Measurements from ENCODE around the gene EHF. TPM values are rescaled to one million over a fixed set of nuclear protein-coding genes. Genes with fewer than 3 reads are reported as not detected.

The EHF gene
- total and polyA plus RNA-seq, 2 experiments from 2014 or later: not detected

DNA sequence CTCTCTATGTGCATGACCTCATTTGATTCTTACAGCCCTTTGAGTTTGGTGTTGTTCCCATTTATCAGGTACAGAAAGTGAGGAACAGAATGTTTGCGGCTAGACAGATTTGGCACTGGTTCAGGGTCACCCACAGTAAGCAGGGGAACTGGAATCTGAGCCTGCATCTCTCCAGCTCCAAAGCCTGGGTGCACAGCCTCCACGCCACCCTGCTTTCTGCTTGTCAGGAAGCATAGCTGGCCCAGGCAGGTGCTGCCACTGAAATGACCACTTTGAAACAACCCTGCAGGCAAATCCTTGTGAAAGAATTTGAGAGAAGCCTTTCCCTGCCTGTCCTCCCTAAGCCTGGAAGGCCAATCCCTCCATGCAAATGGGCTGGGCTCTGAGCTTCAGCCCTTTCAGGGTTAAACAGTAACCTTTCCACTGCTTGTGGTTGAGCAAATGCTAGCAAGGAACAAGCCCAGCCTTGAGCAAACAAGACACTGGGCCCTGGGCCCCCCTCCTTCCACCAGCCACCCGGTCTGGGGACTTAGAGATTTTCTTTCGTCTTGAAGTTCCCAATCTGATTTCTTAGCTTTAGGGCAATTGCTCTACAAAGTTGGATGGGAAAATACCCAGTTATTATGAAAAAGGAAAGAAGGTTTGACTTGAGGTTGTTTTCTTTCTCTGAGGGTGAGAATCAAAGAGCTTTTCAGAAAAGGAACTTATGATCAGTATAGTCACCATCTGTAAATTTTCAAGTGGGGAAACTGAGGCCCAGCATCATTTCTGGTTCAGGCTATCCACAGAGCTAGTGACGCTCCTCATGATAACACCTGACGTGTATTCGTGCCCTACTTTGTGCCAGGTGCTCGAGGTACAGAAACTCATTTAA lies 19.4 kb downstream of the EHF start:
- TF ChIP-seq EZH2phosphoT487 (IDR thresholded peaks at IDR 0.05; ENCODE audit: insufficient read depth, low read depth) (no peak), EZH2 (IDR thresholded peaks at IDR 0.05; ENCODE audit: insufficient read depth, poor library complexity, severe bottlenecking) (no peak)
- no peak for DNase-seq
- Histone ChIP-seq H3K9me2 (ENCODE audit: insufficient read depth) (no peaks in the 10 kb centered on the region), H3K4me2 (ENCODE audit: unreplicated experiment) (no peak overlapping the region), H3K9ac (no peak overlapping the region), H3K79me2 (ENCODE audit: insufficient read depth) (no peaks in the 10 kb centered on the region), H2AFZ (no peak overlapping the region), H4K20me1 (ENCODE audit: insufficient read depth) (no peaks in the 10 kb centered on the region), H3K36me3 (ENCODE audit: low read depth) (no peaks in the 10 kb centered on the region), H3F3A (ENCODE audit: insufficient read depth) (no peaks in the 10 kb centered on the region), H3K27me3 (replicated peaks; ENCODE audit: insufficient read depth) (peaks cover 3% of the 10 kb centered on the region; the same call in 1 of the 2 replicates), H3K4me3 (no peak overlapping the region), H3K4me1 (ENCODE audit: insufficient read depth) (no peaks in the 10 kb centered on the region), H3K9me3 (ENCODE audit: low read depth) (no peaks in the 10 kb centered on the region), H3K27ac (no peak overlapping the region)
- in situ Hi-C loops (cut with MboI): no loop called here
- 91 to 94% methylated on average over 8 of the region's 8 CpGs for WGBS, 2 experiments (ENCODE audit: low coverage in 1 of 2, low lambda C conversion rate in 2 of 2, missing lambda C conversion rate in 2 of 2)

DNA sequence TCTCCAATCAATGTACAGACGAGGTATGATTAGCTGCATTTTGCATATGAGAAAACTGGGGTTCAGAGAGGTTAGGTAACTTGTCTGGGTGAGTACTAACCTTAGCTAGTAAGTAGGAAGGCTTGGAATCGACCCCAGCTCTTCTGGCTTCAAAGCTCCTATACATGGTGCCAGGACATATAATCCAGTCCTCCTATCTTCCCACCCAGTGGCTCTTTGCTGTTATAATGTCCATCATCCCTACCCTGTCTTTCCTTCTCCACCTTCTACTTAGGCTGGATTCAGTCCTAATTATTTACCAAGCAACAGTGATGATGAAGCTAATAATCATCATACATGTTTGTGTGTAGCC lies 20.0 kb downstream of the EHF start:
- no peaks in the 10 kb centered on the region for H3K79me2 ChIP-seq (ENCODE audit: insufficient read depth)
- H3K4me3 ChIP-seq: no peak overlapping the region
- no peaks in the 10 kb centered on the region for H3F3A ChIP-seq (ENCODE audit: insufficient read depth)
- H3K9me2 ChIP-seq (ENCODE audit: insufficient read depth): no peaks in the 10 kb centered on the region
- DNase-seq: no peak
- H3K27ac ChIP-seq: no peak overlapping the region
- H4K20me1 ChIP-seq (ENCODE audit: insufficient read depth): no peaks in the 10 kb centered on the region
- no peak overlapping the region for H3K9ac ChIP-seq
- no peaks in the 10 kb centered on the region for H3K4me1 ChIP-seq (ENCODE audit: insufficient read depth)
- no peaks in the 10 kb centered on the region for H3K36me3 ChIP-seq (ENCODE audit: low read depth)
- H3K27me3 ChIP-seq (replicated peaks; ENCODE audit: insufficient read depth): peaks cover 3% of the 10 kb centered on the region; the same call in 1 of the 2 replicates
- in situ Hi-C loops (cut with MboI): no loop called here
- H2AFZ ChIP-seq: no peak overlapping the region
- no peaks in the 10 kb centered on the region for H3K9me3 ChIP-seq (ENCODE audit: low read depth)
- TF ChIP-seq EZH2 (IDR thresholded peaks at IDR 0.05; ENCODE audit: insufficient read depth, poor library complexity, severe bottlenecking) (no peak), EZH2phosphoT487 (IDR thresholded peaks at IDR 0.05; ENCODE audit: insufficient read depth, low read depth) (no peak)
- 76 to 81% methylated on average over 2 of the region's 2 CpGs for WGBS, 2 experiments (ENCODE audit: low coverage in 1 of 2, low lambda C conversion rate in 2 of 2, missing lambda C conversion rate in 2 of 2)
- no peak overlapping the region for H3K4me2 ChIP-seq (ENCODE audit: unreplicated experiment)

DNA sequence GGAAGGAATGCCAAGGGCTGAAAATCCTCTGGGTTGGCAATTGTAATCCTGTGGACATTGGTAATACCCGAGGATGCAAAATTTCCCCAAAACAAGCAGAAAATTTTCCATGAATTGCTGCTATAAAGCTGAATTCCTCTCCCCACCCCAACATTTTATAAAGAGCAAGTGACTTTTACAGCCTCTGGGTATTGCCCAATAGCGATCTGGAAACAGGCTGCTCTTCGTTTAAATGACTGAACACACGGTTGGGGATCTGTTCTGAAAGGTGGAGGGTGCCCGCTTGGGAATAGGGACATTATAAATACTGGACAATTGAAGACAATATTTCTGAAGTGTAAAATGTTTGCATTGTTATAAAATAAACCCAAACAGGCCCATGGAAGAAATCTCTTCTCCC lies 20.6 kb downstream of the EHF start:
- DNase-seq: no peak
- H3K27me3 ChIP-seq (replicated peaks; ENCODE audit: insufficient read depth): peaks cover 3% of the 10 kb centered on the region; the same call in 1 of the 2 replicates
- no peaks in the 10 kb centered on the region for H3F3A ChIP-seq (ENCODE audit: insufficient read depth)
- WGBS, 2 experiments (ENCODE audit: low coverage in 1 of 2, low lambda C conversion rate in 2 of 2, missing lambda C conversion rate in 2 of 2): 58 to 59% methylated on average over 5 of the region's 5 CpGs
- H3K4me2 ChIP-seq (ENCODE audit: unreplicated experiment): no peak overlapping the region
- no peaks in the 10 kb centered on the region for H3K9me3 ChIP-seq (ENCODE audit: low read depth)
- TF ChIP-seq EZH2phosphoT487 (IDR thresholded peaks at IDR 0.05; ENCODE audit: insufficient read depth, low read depth) (no peak), EZH2 (IDR thresholded peaks at IDR 0.05; ENCODE audit: insufficient read depth, poor library complexity, severe bottlenecking) (no peak)
- H2AFZ ChIP-seq: no peak overlapping the region
- in situ Hi-C loops (cut with MboI): no loop called here
- no peak overlapping the region for H3K27ac ChIP-seq
- H3K36me3 ChIP-seq (ENCODE audit: low read depth): no peaks in the 10 kb centered on the region
- no peaks in the 10 kb centered on the region for H3K79me2 ChIP-seq (ENCODE audit: insufficient read depth)
- H3K4me3 ChIP-seq: no peak overlapping the region
- no peaks in the 10 kb centered on the region for H3K4me1 ChIP-seq (ENCODE audit: insufficient read depth)
- no peak overlapping the region for H3K9ac ChIP-seq
- no peaks in the 10 kb centered on the region for H4K20me1 ChIP-seq (ENCODE audit: insufficient read depth)
- no peaks in the 10 kb centered on the region for H3K9me2 ChIP-seq (ENCODE audit: insufficient read depth)

DNA sequence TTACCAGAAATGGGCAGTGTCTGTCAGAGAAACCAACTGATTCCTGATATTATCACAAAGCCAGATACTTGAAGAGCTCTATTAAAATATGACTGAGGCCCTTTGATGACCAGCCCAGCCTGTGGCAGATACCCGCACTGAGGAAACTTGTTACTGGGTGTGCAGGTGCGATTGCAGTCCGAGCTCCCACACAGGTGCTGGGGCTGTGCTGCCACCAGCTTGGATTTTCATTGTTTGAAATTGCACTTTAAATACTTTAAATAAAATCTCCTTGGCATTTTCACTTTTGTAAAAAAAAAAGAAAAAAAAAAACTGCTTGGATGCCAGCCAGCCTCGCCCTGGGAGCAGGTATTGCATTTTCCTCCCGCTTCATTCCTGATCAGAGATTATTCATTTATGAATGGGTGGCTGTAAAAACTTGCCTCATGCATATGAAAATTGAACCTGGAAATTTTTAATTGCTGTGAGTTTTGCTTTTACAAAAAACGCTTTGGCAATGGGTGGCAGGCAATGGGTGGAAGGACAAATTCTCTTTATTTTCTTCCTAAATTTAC lies 21.2 kb downstream of the EHF start:
- Histone ChIP-seq H4K20me1 (ENCODE audit: insufficient read depth) (no peaks in the 10 kb centered on the region), H3K4me3 (no peak overlapping the region), H3K4me1 (ENCODE audit: insufficient read depth) (no peaks in the 10 kb centered on the region), H3K9me3 (ENCODE audit: low read depth) (no peaks in the 10 kb centered on the region), H3K4me2 (ENCODE audit: unreplicated experiment) (no peak overlapping the region), H3K36me3 (ENCODE audit: low read depth) (no peaks in the 10 kb centered on the region), H3K9ac (no peak overlapping the region), H3K27me3 (replicated peaks; ENCODE audit: insufficient read depth) (peaks cover 3% of the 10 kb centered on the region; the same call in 1 of the 2 replicates), H2AFZ (no peak overlapping the region), H3K27ac (no peak overlapping the region), H3K9me2 (ENCODE audit: insufficient read depth) (no peaks in the 10 kb centered on the region), H3K79me2 (ENCODE audit: insufficient read depth) (no peaks in the 10 kb centered on the region), H3F3A (ENCODE audit: insufficient read depth) (no peaks in the 10 kb centered on the region)
- in situ Hi-C loops (cut with MboI): no loop called here
- whole genome bisulfite sequencing, 2 experiments (ENCODE audit: low coverage in 1 of 2, low lambda C conversion rate in 2 of 2, missing lambda C conversion rate in 2 of 2): 92 to 96% methylated on average over 6 of the region's 6 CpGs
- no peak for DNase-seq
- TF ChIP-seq EZH2 (IDR thresholded peaks at IDR 0.05; ENCODE audit: insufficient read depth, poor library complexity, severe bottlenecking) (no peak), EZH2phosphoT487 (IDR thresholded peaks at IDR 0.05; ENCODE audit: insufficient read depth, low read depth) (no peak)
